ENCODE measurements around the gene OR11G2.
A peak's percentile ranks its signal among the peaks of the same experiment; 100 is the strongest.
"Not testable (repeated sequence)": the region's sequence is repeated elsewhere in the genome, so short reads cannot be mapped to it uniquely, and the experiment has no call there.

Gene OR11G2

GRCh38 chr14:20228681-20229080, 38.0 kb downstream of the OR11G2 start, which contains the start of gene OR11H7:
OR11H7 (plus strand) TSS chr14:20228981.
- DNase-seq, result no peak

- not testable (repeated sequence) for DNase-seq
These were observed 44.7 kb downstream of the OR11G2 start for GRCh38 chr14:20235415-20235814.

GRCh38 chr14:20247646-20248246, 57.0 kb downstream of the OR11G2 start:
- peak; percentile 33 for DNase-seq
